CD14-positive monocyte (primary cell): ENCODE data around the gene DEK. TPM values are rescaled to one million over a fixed set of nuclear protein-coding genes. Genes with fewer than 3 reads are reported as not detected.

Source experiments
- DNase-seq, 3 donors: peaks; one replicate each; pipeline ENCODE4 v3.0.0-alpha.2; 2011 to 2022
- H2AFZ ChIP-seq: 2 replicates; pipeline ENCODE4 v1.6.0; 2012; ENCODE audit warnings: mild to moderate bottlenecking, low read depth, low read length, inconsistent platforms; ENCODE audit not compliant: insufficient read depth, poor library complexity, severe bottlenecking
- H3K27ac ChIP-seq, 2 donors: 1 replicate in 1 of 2; 2 replicates in 1 of 2; pipeline ENCODE4 v1.5.1; 2012 to 2013; ENCODE audit warnings: low read length in 2 of 2, control low read depth in 1 of 2, inconsistent platforms in 1 of 2, low read depth in 1 of 2, mild to moderate bottlenecking in 1 of 2
- H3K27me3 ChIP-seq, 2 donors: one replicate each; pipeline versions ENCODE4 v1.6.0 to v1.6.1; 2011 to 2013; ENCODE audit warnings: low read length in 2 of 2; ENCODE audit not compliant: control insufficient read depth in 2 of 2, insufficient read depth in 2 of 2
- H3K36me3 ChIP-seq, 2 donors: replicated peaks in 1 of 2; 1 replicate in 1 of 2; 2 replicates in 1 of 2; pipeline versions ENCODE4 v1.5.1 to v1.6.1; 2012 to 2013; ENCODE audit warnings: low read length in 2 of 2, control low read depth in 1 of 2, inconsistent platforms in 1 of 2, mild to moderate bottlenecking in 1 of 2; ENCODE audit not compliant: insufficient read depth in 2 of 2, control insufficient read depth in 1 of 2
- H3K4me1 ChIP-seq, 2 donors: 1 replicate in 1 of 2; 2 replicates in 1 of 2; pipeline versions ENCODE4 v1.5.1 to v1.6.1; 2012 to 2013; ENCODE audit warnings: low read length in 2 of 2, control low read depth in 1 of 2, inconsistent platforms in 1 of 2, mild to moderate bottlenecking in 1 of 2, moderate library complexity in 1 of 2; ENCODE audit not compliant: insufficient read depth in 2 of 2, control insufficient read depth in 1 of 2
- H3K4me2 ChIP-seq: replicated peaks from 2 replicates; pipeline ENCODE3; 2012; ENCODE audit warnings: low read length, moderate library complexity, mild to moderate bottlenecking; ENCODE audit not compliant: poor library complexity, severe bottlenecking; ENCODE audit errors: extremely low read depth
- H3K4me3 ChIP-seq, 3 experiments: fragments of 200-600 bp in 1 of 3; sonication (generic) in 1 of 3; replicated peaks in 1 of 3; 1 replicate in 2 of 3; 2 replicates in 1 of 3; pipeline ENCODE4 v1.5.1; 2011 to 2013; ENCODE audit warnings: low read length in 3 of 3, mild to moderate bottlenecking in 3 of 3, control low read depth in 2 of 3, low read depth in 2 of 3, inconsistent platforms in 1 of 3, moderate library complexity in 1 of 3
- H3K79me2 ChIP-seq: 2 replicates; pipeline ENCODE4 v1.6.0; 2012; ENCODE audit warnings: mild to moderate bottlenecking, control low read depth, inconsistent platforms, low read length, moderate library complexity; ENCODE audit not compliant: insufficient read depth
- H3K9ac ChIP-seq: 2 replicates; pipeline ENCODE4 v1.6.0; 2017; ENCODE audit warnings: low read length, mild to moderate bottlenecking; ENCODE audit not compliant: insufficient read depth, poor library complexity, severe bottlenecking
- H3K9me3 ChIP-seq, 2 donors: replicated peaks in 1 of 2; 1 replicate in 1 of 2; 2 replicates in 1 of 2; pipeline versions ENCODE4 v1.5.1 to v1.6.1; 2012 to 2013; ENCODE audit warnings: low read length in 2 of 2, control low read depth in 1 of 2; ENCODE audit not compliant: control insufficient read depth in 1 of 2, insufficient read depth in 1 of 2
- H4K20me1 ChIP-seq: 2 replicates; pipeline ENCODE4 v1.6.0; 2012; ENCODE audit warnings: mild to moderate bottlenecking, low read length, control low read depth, moderate library complexity; ENCODE audit not compliant: insufficient read depth
- H3K27ac Mint-ChIP-seq, 7 donors: one replicate each; pipeline ENCODE4 v1.8.0; 2020; ENCODE audit warnings: mild to moderate bottlenecking in 7 of 7, mixed read lengths in 7 of 7, moderate library complexity in 6 of 7, inconsistent platforms in 2 of 7
- H3K27me3 Mint-ChIP-seq, 3 donors: one replicate each; pipeline ENCODE4 v1.8.0; 2021 to 2022; ENCODE audit warnings: low read depth in 3 of 3, mild to moderate bottlenecking in 3 of 3, mixed read lengths in 3 of 3, moderate library complexity in 3 of 3, inconsistent platforms in 1 of 3
- H3K36me3 Mint-ChIP-seq, 2 donors: one replicate each; pipeline ENCODE4 v1.8.0; 2020; ENCODE audit warnings: mixed read lengths in 2 of 2, inconsistent platforms in 1 of 2, mild to moderate bottlenecking in 1 of 2
- H3K4me1 Mint-ChIP-seq: one replicate; pipeline ENCODE4 v1.8.0; 2020; ENCODE audit warnings: mild to moderate bottlenecking, mixed read lengths
- H3K4me3 Mint-ChIP-seq, 2 donors: one replicate each; pipeline ENCODE4 v1.8.0; 2020; ENCODE audit warnings: mild to moderate bottlenecking in 2 of 2, mixed read lengths in 2 of 2, moderate library complexity in 1 of 2
- H3K9me3 Mint-ChIP-seq, 7 donors: one replicate each; pipeline ENCODE4 v1.8.0; 2020 to 2022; ENCODE audit warnings: mixed read lengths in 7 of 7, mild to moderate bottlenecking in 6 of 7, moderate library complexity in 6 of 7, inconsistent platforms in 2 of 7
- WGBS: methylation state at CpG from one replicate; pipeline ENCODE4 v1.1.5; 2013; ENCODE audit warnings: missing lambda C conversion rate; ENCODE audit not compliant: insufficient coverage; 5-methylcytosine and 5-hydroxymethylcytosine counted together
- intact Hi-C, 2 donors: fragments of 100-400 bp; cut with micrococcal nuclease; formaldehyde crosslinking; loops; one replicate each; pipeline versions ENCODE4 v1.15.0 to v1.15.1; 2023
- polyA plus RNA-seq, 3 donors: library from polyadenylated mRNA; depleted of rRNA in 1 of 3; unstranded in 2 of 3; stranded (reverse) in 1 of 3; fragments of 300-500 nt in 2 of 3; fragments of >200 nt in 1 of 3; fragmentation: Illumina TruSeq in 2 of 3; gene quantifications; 1 replicate in 2 of 3; 2 replicates in 1 of 3; pipeline ENCODE4 v1.2.3, GENCODE V29; 2012 to 2021
- TF ChIP-seq, protein P1 (sequence below): fragments of 200-600 bp; IDR thresholded peaks from one replicate; pipeline ENCODE4 v1.8.0; 2022; ENCODE audit warnings: antibody characterized with exemption, mild to moderate bottlenecking

The DEK gene
- polyA plus RNA-seq, 3 donors, result 32.3 to 63.9 (median 56.5) TPM

DNA sequence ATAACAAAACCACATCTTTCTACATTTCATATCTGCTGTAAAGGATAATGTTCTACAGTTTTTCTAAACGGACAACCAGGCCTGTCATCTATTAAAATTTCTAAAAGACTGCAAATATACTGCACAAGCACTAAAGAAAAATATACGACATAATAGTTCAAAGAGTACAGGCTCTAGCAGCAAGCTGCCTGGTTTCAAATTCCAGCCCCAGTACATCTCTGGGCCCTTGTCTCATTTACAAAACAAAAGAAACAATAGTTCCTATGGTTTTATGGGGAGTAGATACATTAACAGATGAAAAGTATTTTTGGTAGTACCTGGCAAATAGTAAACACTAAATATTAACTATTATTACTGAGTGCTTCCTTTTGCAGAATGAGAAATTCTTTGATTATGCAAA is 24.1 kb downstream of the DEK start:
- DNase-seq, result no peak
- no peaks in the 10 kb centered on the region for H3K4me1 Mint-ChIP-seq

DNA sequence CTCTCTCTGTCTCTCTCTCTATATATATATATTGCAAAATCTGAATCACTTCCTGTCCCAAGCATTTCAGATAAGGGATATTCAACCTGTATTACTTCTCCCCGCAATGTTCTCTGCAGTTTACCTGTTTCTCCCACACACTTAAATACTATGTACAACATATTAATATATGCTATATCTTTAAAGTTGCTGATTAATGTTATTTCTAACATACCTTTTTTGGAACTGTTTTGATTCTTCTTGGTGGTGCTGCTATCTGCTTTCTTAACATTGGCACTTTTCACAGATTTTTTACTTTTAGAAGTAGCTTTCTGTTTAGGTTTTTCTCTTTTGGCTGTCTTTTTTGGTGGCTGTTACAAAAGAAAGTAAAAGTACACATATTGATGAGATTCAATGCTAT is 27.2 kb downstream of the DEK start:
- H3K27ac Mint-ChIP-seq, result peak overlapping the region in 1 of 7 donors; percentile 37
- no CpG with 5 or more reads among the region's 1 CpG for WGBS
- peaks cover 64 to 78% of the 10 kb centered on the region in 2 donors for H3K36me3 Mint-ChIP-seq
- Histone ChIP-seq H3K9ac (no peak overlapping the region), H3K36me3 (peaks cover 55 to 80% of the 10 kb centered on the region in 2 donors), H3K27ac (no peak overlapping the region), H3K79me2 (peaks cover 87% of the 10 kb centered on the region), H3K4me1 (no peaks in the 10 kb centered on the region), H4K20me1 (peaks cover 46% of the 10 kb centered on the region), H3K4me3 (no peak overlapping the region), H3K9me3 (no peaks in the 10 kb centered on the region), H2AFZ (no peak overlapping the region), H3K27me3 (no peaks in the 10 kb centered on the region), H3K4me2 (no peak overlapping the region)
- H3K4me1 Mint-ChIP-seq, result peaks cover 6% of the 10 kb centered on the region
- intact Hi-C loops, result no loop called here
- peaks cover 0 to 9% (median 4%) of the 10 kb centered on the region in 7 donors for H3K9me3 Mint-ChIP-seq
- TF ChIP-seq, protein P1, sequence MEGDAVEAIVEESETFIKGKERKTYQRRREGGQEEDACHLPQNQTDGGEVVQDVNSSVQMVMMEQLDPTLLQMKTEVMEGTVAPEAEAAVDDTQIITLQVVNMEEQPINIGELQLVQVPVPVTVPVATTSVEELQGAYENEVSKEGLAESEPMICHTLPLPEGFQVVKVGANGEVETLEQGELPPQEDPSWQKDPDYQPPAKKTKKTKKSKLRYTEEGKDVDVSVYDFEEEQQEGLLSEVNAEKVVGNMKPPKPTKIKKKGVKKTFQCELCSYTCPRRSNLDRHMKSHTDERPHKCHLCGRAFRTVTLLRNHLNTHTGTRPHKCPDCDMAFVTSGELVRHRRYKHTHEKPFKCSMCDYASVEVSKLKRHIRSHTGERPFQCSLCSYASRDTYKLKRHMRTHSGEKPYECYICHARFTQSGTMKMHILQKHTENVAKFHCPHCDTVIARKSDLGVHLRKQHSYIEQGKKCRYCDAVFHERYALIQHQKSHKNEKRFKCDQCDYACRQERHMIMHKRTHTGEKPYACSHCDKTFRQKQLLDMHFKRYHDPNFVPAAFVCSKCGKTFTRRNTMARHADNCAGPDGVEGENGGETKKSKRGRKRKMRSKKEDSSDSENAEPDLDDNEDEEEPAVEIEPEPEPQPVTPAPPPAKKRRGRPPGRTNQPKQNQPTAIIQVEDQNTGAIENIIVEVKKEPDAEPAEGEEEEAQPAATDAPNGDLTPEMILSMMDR, result no peak
- H3K27me3 Mint-ChIP-seq, result no peaks in the 10 kb centered on the region
- H3K4me3 Mint-ChIP-seq, result no peak overlapping the region
- DNase-seq, result no peak

More for the DNA sequence above, 24.1 kb downstream of the DEK start:
- Histone ChIP-seq H3K4me2 (no peak overlapping the region), H3K36me3 (peaks cover 74 to 99% of the 10 kb centered on the region in 2 donors), H3K9ac (no peak overlapping the region), H3K9me3 (no peaks in the 10 kb centered on the region), H3K4me3 (no peak overlapping the region), H2AFZ (no peak overlapping the region), H3K27ac (no peak overlapping the region), H3K79me2 (peaks cover 97% of the 10 kb centered on the region), H3K27me3 (no peaks in the 10 kb centered on the region), H4K20me1 (peaks cover 56% of the 10 kb centered on the region), H3K4me1 (no peaks in the 10 kb centered on the region)
- Mint-ChIP-seq H3K36me3 (peaks cover 66 to 79% of the 10 kb centered on the region in 2 donors), H3K9me3 (no peaks in the 10 kb centered on the region), H3K4me3 (no peak overlapping the region), H3K27me3 (no peaks in the 10 kb centered on the region), H3K27ac (peak overlapping the region in 1 of 7 donors; percentile 19)
- 100% methylated on average over 1 of the region's 2 CpGs for WGBS
- TF ChIP-seq, protein P1, result no peak
- intact Hi-C loops, result no loop called here
